ENCODE results near the gene TFPT. TPM values are rescaled to one million over a fixed set of nuclear protein-coding genes. Genes with fewer than 3 reads are reported as not detected.

Gene TFPT
- total and polyA plus RNA-seq, 4 donors, result 2.4 to 5.6 (median 4.2) TPM

DNA sequence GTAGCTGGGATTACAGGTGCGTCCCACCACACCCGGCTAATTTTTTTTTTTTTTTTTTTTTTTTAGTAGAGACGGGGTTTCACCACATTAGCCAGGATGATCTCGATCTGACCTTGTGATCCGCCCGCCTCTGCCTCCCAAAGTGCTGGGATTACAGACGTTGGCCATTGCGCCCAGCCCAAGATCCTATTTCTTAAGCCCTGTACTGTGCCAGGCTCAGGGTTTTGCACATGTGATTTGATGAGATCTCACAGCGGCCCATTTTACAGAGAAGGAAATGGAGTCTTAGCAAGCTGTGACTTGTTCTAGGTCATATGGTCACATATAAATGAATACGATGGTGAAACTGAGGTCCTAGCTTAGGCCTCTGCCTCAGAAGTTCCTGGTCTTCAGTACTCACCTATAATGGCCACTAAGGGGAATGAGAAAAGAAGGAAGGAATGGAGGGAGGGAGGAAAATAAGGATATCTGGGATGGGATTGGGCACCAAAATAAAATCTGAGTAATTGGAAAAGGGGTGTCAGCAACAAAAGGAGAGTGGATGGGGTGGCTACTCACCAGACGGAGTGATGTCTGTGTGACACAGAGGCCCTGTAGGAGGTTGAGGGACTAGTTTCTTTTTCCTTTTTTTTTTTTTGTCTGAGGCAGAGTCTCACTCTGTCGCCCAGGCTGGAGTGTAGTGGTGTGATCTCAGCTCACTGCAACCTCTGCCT lies 16.1 kb downstream of the TFPT start:
- Histone ChIP-seq H3K4me1 (ENCODE audit: control insufficient read depth in 4 of 4, insufficient read depth in 4 of 4, low read length in 3 of 4) (peaks cover 5 to 17% (median 13%) of the 10 kb centered on the region in 4 donors), H3K9me3 (ENCODE audit: control insufficient read depth in 4 of 4, low read length in 3 of 4) (no peaks in the 10 kb centered on the region), H3K9ac (ENCODE audit: low read depth in 1 of 2, low read length in 2 of 2) (no peak overlapping the region), H3K36me3 (ENCODE audit: control insufficient read depth in 4 of 4, insufficient read depth in 3 of 4, low read depth in 1 of 4, low read length in 3 of 4) (no peaks in the 10 kb centered on the region), H3K27ac (ENCODE audit: low read depth in 1 of 2, low read length in 2 of 2) (no peak overlapping the region), H3K27me3 (ENCODE audit: control insufficient read depth in 4 of 4, insufficient read depth in 4 of 4, low read length in 3 of 4) (peaks cover 0 to 4% (median 0%) of the 10 kb centered on the region in 4 donors), H3K4me3 (ENCODE audit: low read depth in 1 of 3, low read length in 3 of 3) (no peak overlapping the region)
- DNase-seq (ENCODE audit: low spot score), result no peak
- TF ChIP-seq FOXA1 (IDR thresholded peaks at IDR 0.05), result no peak
- no peak for TF ChIP-seq YY1 (IDR thresholded peaks at IDR 0.05)
- no peak for TF ChIP-seq HNF4A (conservative IDR thresholded peaks at IDR 0.05)
- no peak for TF ChIP-seq EGR1 (IDR thresholded peaks at IDR 0.05; ENCODE audit: low read depth in 2 of 2)
- TF ChIP-seq HNF4G (IDR thresholded peaks at IDR 0.05), result no peak
- no peak for TF ChIP-seq NR2F2 (IDR thresholded peaks at IDR 0.05)
- TF ChIP-seq, protein P1, sequence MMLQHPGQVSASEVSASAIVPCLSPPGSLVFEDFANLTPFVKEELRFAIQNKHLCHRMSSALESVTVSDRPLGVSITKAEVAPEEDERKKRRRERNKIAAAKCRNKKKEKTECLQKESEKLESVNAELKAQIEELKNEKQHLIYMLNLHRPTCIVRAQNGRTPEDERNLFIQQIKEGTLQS (IDR thresholded peaks at IDR 0.05), result no peak
- TF ChIP-seq GABPA (IDR thresholded peaks at IDR 0.05 in 1 of 2, conservative IDR thresholded peaks at IDR 0.05 in 1 of 2), result no peak
- TF ChIP-seq, protein P2, sequence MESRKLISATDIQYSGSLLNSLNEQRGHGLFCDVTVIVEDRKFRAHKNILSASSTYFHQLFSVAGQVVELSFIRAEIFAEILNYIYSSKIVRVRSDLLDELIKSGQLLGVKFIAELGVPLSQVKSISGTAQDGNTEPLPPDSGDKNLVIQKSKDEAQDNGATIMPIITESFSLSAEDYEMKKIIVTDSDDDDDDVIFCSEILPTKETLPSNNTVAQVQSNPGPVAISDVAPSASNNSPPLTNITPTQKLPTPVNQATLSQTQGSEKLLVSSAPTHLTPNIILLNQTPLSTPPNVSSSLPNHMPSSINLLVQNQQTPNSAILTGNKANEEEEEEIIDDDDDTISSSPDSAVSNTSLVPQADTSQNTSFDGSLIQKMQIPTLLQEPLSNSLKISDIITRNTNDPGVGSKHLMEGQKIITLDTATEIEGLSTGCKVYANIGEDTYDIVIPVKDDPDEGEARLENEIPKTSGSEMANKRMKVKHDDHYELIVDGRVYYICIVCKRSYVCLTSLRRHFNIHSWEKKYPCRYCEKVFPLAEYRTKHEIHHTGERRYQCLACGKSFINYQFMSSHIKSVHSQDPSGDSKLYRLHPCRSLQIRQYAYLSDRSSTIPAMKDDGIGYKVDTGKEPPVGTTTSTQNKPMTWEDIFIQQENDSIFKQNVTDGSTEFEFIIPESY (IDR thresholded peaks at IDR 0.05), result no peak
- TF ChIP-seq, protein P3, sequence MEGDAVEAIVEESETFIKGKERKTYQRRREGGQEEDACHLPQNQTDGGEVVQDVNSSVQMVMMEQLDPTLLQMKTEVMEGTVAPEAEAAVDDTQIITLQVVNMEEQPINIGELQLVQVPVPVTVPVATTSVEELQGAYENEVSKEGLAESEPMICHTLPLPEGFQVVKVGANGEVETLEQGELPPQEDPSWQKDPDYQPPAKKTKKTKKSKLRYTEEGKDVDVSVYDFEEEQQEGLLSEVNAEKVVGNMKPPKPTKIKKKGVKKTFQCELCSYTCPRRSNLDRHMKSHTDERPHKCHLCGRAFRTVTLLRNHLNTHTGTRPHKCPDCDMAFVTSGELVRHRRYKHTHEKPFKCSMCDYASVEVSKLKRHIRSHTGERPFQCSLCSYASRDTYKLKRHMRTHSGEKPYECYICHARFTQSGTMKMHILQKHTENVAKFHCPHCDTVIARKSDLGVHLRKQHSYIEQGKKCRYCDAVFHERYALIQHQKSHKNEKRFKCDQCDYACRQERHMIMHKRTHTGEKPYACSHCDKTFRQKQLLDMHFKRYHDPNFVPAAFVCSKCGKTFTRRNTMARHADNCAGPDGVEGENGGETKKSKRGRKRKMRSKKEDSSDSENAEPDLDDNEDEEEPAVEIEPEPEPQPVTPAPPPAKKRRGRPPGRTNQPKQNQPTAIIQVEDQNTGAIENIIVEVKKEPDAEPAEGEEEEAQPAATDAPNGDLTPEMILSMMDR (IDR thresholded peaks at IDR 0.05; ENCODE audit: low read depth, low read length, missing input control), result no peak
- TF ChIP-seq, protein P4, sequence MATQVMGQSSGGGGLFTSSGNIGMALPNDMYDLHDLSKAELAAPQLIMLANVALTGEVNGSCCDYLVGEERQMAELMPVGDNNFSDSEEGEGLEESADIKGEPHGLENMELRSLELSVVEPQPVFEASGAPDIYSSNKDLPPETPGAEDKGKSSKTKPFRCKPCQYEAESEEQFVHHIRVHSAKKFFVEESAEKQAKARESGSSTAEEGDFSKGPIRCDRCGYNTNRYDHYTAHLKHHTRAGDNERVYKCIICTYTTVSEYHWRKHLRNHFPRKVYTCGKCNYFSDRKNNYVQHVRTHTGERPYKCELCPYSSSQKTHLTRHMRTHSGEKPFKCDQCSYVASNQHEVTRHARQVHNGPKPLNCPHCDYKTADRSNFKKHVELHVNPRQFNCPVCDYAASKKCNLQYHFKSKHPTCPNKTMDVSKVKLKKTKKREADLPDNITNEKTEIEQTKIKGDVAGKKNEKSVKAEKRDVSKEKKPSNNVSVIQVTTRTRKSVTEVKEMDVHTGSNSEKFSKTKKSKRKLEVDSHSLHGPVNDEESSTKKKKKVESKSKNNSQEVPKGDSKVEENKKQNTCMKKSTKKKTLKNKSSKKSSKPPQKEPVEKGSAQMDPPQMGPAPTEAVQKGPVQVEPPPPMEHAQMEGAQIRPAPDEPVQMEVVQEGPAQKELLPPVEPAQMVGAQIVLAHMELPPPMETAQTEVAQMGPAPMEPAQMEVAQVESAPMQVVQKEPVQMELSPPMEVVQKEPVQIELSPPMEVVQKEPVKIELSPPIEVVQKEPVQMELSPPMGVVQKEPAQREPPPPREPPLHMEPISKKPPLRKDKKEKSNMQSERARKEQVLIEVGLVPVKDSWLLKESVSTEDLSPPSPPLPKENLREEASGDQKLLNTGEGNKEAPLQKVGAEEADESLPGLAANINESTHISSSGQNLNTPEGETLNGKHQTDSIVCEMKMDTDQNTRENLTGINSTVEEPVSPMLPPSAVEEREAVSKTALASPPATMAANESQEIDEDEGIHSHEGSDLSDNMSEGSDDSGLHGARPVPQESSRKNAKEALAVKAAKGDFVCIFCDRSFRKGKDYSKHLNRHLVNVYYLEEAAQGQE (IDR thresholded peaks at IDR 0.05), result no peak
- TF ChIP-seq RXRA (IDR thresholded peaks at IDR 0.05), result no peak
- no peak for TF ChIP-seq SP1 (IDR thresholded peaks at IDR 0.05)
- WGBS, result 83% methylated on average over 12 of the region's 12 CpGs

DNA sequence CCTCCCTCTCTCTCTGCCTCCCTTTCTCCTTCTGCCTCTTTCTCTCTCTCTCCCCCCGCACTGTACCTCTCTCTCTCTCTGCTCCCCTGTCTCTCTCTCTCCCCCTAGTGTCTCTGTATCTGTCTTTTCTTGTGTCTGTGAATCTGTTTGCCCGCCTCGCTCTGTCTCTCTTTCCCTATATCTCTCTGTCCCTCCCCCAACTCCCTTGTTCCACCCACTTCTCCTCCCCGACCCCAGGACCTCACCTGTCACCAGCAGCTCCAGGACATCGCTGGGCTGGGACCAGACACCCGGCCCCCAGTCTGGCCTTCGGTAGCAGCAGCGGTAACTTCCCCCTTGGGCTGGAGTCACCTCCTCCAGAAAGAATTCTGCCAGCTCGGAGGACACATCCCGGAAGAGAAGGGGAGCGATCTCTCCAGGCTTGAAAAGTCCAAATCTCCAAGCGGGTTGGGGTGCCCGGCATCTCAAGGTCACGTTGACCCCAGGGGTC lies 18.8 kb downstream of the TFPT start:
- no peak for DNase-seq (ENCODE audit: low spot score)
- no peak overlapping the region for H3K4me3 ChIP-seq (ENCODE audit: low read depth in 1 of 3, low read length in 3 of 3)
- WGBS, result 6% methylated on average over 14 of the region's 14 CpGs
- peaks cover 0 to 4% (median 0%) of the 10 kb centered on the region in 4 donors for H3K27me3 ChIP-seq (ENCODE audit: control insufficient read depth in 4 of 4, insufficient read depth in 4 of 4, low read length in 3 of 4)
- no peak overlapping the region for H3K27ac ChIP-seq (ENCODE audit: low read depth in 1 of 2, low read length in 2 of 2)
- peaks cover 0 to 5% (median 4%) of the 10 kb centered on the region in 4 donors for H3K4me1 ChIP-seq (ENCODE audit: control insufficient read depth in 4 of 4, insufficient read depth in 4 of 4, low read length in 3 of 4)
- no peak overlapping the region for H3K9ac ChIP-seq (ENCODE audit: low read depth in 1 of 2, low read length in 2 of 2)
- no peaks in the 10 kb centered on the region for H3K9me3 ChIP-seq (ENCODE audit: control insufficient read depth in 4 of 4, low read length in 3 of 4)
- no peaks in the 10 kb centered on the region for H3K36me3 ChIP-seq (ENCODE audit: control insufficient read depth in 4 of 4, insufficient read depth in 3 of 4, low read depth in 1 of 4, low read length in 3 of 4)
- TF ChIP-seq NR2F2 (IDR thresholded peaks at IDR 0.05) (no peak), JUND (IDR thresholded peaks at IDR 0.05) (no peak), HNF4A (conservative IDR thresholded peaks at IDR 0.05) (no peak), FOXA2 (IDR thresholded peaks at IDR 0.05) (no peak), FOXA1 (IDR thresholded peaks at IDR 0.05) (no peak)
- TF ChIP-seq, protein P5, sequence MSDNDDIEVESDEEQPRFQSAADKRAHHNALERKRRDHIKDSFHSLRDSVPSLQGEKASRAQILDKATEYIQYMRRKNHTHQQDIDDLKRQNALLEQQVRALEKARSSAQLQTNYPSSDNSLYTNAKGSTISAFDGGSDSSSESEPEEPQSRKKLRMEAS (IDR thresholded peaks at IDR 0.05), result no peak
- TF ChIP-seq, protein P1 (IDR thresholded peaks at IDR 0.05), result no peak
- TF ChIP-seq, protein P4 (IDR thresholded peaks at IDR 0.05), result no peak
- TF ChIP-seq, protein P2 (IDR thresholded peaks at IDR 0.05), result no peak
